Stomach (tissue), 4 donors: ENCODE results near the gene CD99L2.

ENCODE experiments used
- EP300 ChIP-seq: sonication (generic); formaldehyde crosslinking; IDR thresholded peaks from one replicate; pipeline ENCODE4 v1.6.1; 2017; ENCODE audit warnings: antibody characterized with exemption
- POLR2A ChIP-seq, 4 donors: fragments of 450-650 bp; IDR thresholded peaks; one replicate each; pipeline ENCODE4 v1.6.1; 2016; ENCODE audit warnings: antibody characterized with exemption in 4 of 4, control low read depth in 2 of 4, mild to moderate bottlenecking in 1 of 4, moderate library complexity in 1 of 4
- TF ChIP-seq, protein P1 (sequence below), 7 experiments: fragments of 450-650 bp in 4 of 7; fragments of 200-600 bp in 3 of 7; sonication (generic) in 3 of 7; IDR thresholded peaks; one replicate each; pipeline ENCODE4 v1.5.1; 2016 to 2019; ENCODE audit warnings: antibody characterized with exemption in 7 of 7, control low read depth in 2 of 7, mild to moderate bottlenecking in 1 of 7

DNA sequence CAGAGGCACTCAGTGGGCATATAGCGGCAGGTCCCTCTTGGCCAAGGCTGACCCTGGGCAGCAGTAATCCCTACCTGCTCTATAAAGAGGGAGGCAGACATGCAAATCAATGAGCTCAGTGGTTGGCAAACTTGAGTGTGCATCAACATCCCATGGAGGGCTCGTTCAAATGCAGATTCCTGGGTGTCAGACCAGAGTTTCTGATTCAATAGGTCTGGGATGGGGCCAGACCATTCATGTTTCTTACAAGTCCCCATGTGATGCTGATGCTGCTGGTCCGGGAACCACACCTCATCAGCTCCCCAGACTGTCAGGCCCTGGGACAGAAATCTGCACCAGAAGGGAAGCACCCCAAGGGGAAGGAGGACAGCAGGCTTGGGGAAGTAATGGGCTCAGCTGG lies 45.8 kb upstream of the CD99L2 start:
- TF ChIP-seq, protein P1, sequence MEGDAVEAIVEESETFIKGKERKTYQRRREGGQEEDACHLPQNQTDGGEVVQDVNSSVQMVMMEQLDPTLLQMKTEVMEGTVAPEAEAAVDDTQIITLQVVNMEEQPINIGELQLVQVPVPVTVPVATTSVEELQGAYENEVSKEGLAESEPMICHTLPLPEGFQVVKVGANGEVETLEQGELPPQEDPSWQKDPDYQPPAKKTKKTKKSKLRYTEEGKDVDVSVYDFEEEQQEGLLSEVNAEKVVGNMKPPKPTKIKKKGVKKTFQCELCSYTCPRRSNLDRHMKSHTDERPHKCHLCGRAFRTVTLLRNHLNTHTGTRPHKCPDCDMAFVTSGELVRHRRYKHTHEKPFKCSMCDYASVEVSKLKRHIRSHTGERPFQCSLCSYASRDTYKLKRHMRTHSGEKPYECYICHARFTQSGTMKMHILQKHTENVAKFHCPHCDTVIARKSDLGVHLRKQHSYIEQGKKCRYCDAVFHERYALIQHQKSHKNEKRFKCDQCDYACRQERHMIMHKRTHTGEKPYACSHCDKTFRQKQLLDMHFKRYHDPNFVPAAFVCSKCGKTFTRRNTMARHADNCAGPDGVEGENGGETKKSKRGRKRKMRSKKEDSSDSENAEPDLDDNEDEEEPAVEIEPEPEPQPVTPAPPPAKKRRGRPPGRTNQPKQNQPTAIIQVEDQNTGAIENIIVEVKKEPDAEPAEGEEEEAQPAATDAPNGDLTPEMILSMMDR (IDR thresholded peaks at IDR 0.05), result no peak
- TF ChIP-seq EP300, result no peak
- TF ChIP-seq POLR2A (IDR thresholded peaks at IDR 0.05), result no peak
